Loucy (cell line): ENCODE results near the gene FAP.

Source experiments
- H2AFZ ChIP-seq: fragments of 200-600 bp; sonication (generic); 2 replicates; pipeline ENCODE4 v1.6.0; 2016; ENCODE audit warnings: antibody characterized with exemption, mild to moderate bottlenecking, low read length, moderate library complexity
- H3F3A ChIP-seq: fragments of 200-600 bp; 2 replicates; pipeline ENCODE4 v1.6.0; 2016; ENCODE audit warnings: antibody characterized with exemption, low read depth, mild to moderate bottlenecking
- H3K27me3 ChIP-seq: fragments of 200-600 bp; sonication (generic); 2 replicates; pipeline ENCODE4 v1.6.1; 2014; ENCODE audit warnings: low read length, mild to moderate bottlenecking; ENCODE audit not compliant: insufficient read depth, poor library complexity, severe bottlenecking
- H3K36me3 ChIP-seq: fragments of 200-600 bp; sonication (generic); 2 replicates; pipeline ENCODE4 v1.6.1; 2016; ENCODE audit warnings: low read length; ENCODE audit not compliant: insufficient read depth
- H3K4me1 ChIP-seq: fragments of 200-600 bp; sonication (generic); 2 replicates; pipeline ENCODE4 v1.5.1; 2014; ENCODE audit warnings: low read length, mild to moderate bottlenecking; ENCODE audit not compliant: insufficient read depth, poor library complexity, severe bottlenecking
- H3K4me2 ChIP-seq: fragments of 200-600 bp; sonication (generic); 2 replicates; pipeline ENCODE4 v1.6.0; 2014; ENCODE audit warnings: antibody characterized with exemption, low read length, low read depth, mild to moderate bottlenecking; ENCODE audit not compliant: poor library complexity, severe bottlenecking
- H3K4me3 ChIP-seq: fragments of 200-600 bp; sonication (generic); 2 replicates; pipeline ENCODE4 v1.5.1; 2014; ENCODE audit warnings: low read length, mild to moderate bottlenecking, mixed read lengths; ENCODE audit not compliant: poor library complexity, severe bottlenecking
- H3K79me2 ChIP-seq: fragments of 200-600 bp; sonication (generic); 2 replicates; pipeline ENCODE4 v1.6.1; 2014; ENCODE audit warnings: low read length; ENCODE audit not compliant: insufficient read depth
- H3K9ac ChIP-seq: fragments of 200-600 bp; sonication (generic); 2 replicates; pipeline ENCODE4 v1.6.0; 2014; ENCODE audit warnings: mild to moderate bottlenecking, low read depth, low read length, moderate library complexity; ENCODE audit not compliant: poor library complexity, severe bottlenecking
- H3K9me2 ChIP-seq: fragments of 200-600 bp; sonication (generic); replicated peaks from 2 replicates; pipeline ENCODE4 v1.6.1; 2016; ENCODE audit warnings: low read depth, low read length, mixed read lengths
- H3K9me3 ChIP-seq: fragments of 200-600 bp; sonication (generic); 2 replicates; pipeline ENCODE4 v1.6.1; 2014; ENCODE audit warnings: mild to moderate bottlenecking, antibody characterized with exemption, low read length, low read depth; ENCODE audit not compliant: insufficient read depth
- H4K20me1 ChIP-seq: fragments of 200-600 bp; sonication (generic); 2 replicates; pipeline ENCODE4 v1.6.0; 2014; ENCODE audit warnings: antibody characterized with exemption, low read length, mild to moderate bottlenecking; ENCODE audit not compliant: insufficient read depth, poor library complexity, severe bottlenecking
- EZH2phosphoT487 ChIP-seq: fragments of 200-600 bp; IDR thresholded peaks from 2 replicates; pipeline ENCODE4 v1.6.1; 2018; ENCODE audit warnings: antibody characterized with exemption, mild to moderate bottlenecking, moderate library complexity, borderline replicate concordance
- TF ChIP-seq, protein P1 (sequence below): fragments of 200-600 bp; sonication (generic); conservative IDR thresholded peaks from 2 replicates; pipeline ENCODE4 v1.5.1; 2014; ENCODE audit warnings: mild to moderate bottlenecking, antibody characterized with exemption, low read length

The FAP gene

DNA sequence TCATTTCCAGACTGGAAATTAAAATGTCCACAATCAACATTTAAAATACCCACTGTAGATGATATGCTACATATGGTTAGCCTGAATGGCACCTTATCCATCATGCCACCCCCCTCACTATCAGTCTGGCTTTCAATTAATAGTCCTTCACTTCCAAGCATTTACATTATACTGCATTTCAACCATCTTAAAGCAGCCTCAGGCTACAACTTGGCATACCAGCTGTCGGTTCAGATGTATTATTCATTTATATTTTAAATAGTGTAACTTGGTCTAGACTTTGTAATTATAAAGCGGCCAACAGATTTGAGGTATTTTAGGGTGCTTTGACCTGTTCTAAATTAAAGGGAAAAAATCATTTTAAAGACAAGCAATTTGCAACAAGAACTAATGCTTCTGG, 93.8 kb downstream of the FAP start:
- no peaks in the 10 kb centered on the region for H3K4me1 ChIP-seq
- no peaks in the 10 kb centered on the region for H3K27me3 ChIP-seq
- H3K9me3 ChIP-seq: no peaks in the 10 kb centered on the region
- H3K36me3 ChIP-seq: no peaks in the 10 kb centered on the region
- no peaks in the 10 kb centered on the region for H3K79me2 ChIP-seq
- no peak overlapping the region for H3K4me2 ChIP-seq
- no peaks in the 10 kb centered on the region for H3K9me2 ChIP-seq
- H3K4me3 ChIP-seq: no peak overlapping the region
- TF ChIP-seq, protein P1, sequence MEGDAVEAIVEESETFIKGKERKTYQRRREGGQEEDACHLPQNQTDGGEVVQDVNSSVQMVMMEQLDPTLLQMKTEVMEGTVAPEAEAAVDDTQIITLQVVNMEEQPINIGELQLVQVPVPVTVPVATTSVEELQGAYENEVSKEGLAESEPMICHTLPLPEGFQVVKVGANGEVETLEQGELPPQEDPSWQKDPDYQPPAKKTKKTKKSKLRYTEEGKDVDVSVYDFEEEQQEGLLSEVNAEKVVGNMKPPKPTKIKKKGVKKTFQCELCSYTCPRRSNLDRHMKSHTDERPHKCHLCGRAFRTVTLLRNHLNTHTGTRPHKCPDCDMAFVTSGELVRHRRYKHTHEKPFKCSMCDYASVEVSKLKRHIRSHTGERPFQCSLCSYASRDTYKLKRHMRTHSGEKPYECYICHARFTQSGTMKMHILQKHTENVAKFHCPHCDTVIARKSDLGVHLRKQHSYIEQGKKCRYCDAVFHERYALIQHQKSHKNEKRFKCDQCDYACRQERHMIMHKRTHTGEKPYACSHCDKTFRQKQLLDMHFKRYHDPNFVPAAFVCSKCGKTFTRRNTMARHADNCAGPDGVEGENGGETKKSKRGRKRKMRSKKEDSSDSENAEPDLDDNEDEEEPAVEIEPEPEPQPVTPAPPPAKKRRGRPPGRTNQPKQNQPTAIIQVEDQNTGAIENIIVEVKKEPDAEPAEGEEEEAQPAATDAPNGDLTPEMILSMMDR: no peak
- TF ChIP-seq EZH2phosphoT487: no peak
- H3F3A ChIP-seq: no peaks in the 10 kb centered on the region
- H4K20me1 ChIP-seq: no peaks in the 10 kb centered on the region
- H2AFZ ChIP-seq: no peak overlapping the region
- H3K9ac ChIP-seq: no peak overlapping the region

GRCh38 chr2:162148956-162149355, 94.3 kb downstream of the FAP start:
- H3K4me2 ChIP-seq: no peak overlapping the region
- H3K27me3 ChIP-seq: no peaks in the 10 kb centered on the region
- TF ChIP-seq, protein P1: no peak
- TF ChIP-seq EZH2phosphoT487: no peak
- no peak overlapping the region for H3K9ac ChIP-seq
- no peaks in the 10 kb centered on the region for H3K9me2 ChIP-seq
- no peaks in the 10 kb centered on the region for H3F3A ChIP-seq
- no peaks in the 10 kb centered on the region for H3K79me2 ChIP-seq
- H4K20me1 ChIP-seq: no peaks in the 10 kb centered on the region
- H3K36me3 ChIP-seq: no peaks in the 10 kb centered on the region
- no peak overlapping the region for H3K4me3 ChIP-seq
- H3K4me1 ChIP-seq: no peaks in the 10 kb centered on the region
- H2AFZ ChIP-seq: no peak overlapping the region
- no peaks in the 10 kb centered on the region for H3K9me3 ChIP-seq

GRCh38 chr2:162143969-162144368, 99.3 kb downstream of the FAP start:
- H2AFZ ChIP-seq: no peak overlapping the region
- H3K4me2 ChIP-seq: no peak overlapping the region
- no peaks in the 10 kb centered on the region for H4K20me1 ChIP-seq
- no peaks in the 10 kb centered on the region for H3F3A ChIP-seq
- H3K9me3 ChIP-seq: no peaks in the 10 kb centered on the region
- H3K79me2 ChIP-seq: no peaks in the 10 kb centered on the region
- H3K4me1 ChIP-seq: no peaks in the 10 kb centered on the region
- H3K4me3 ChIP-seq: no peak overlapping the region
- H3K9ac ChIP-seq: no peak overlapping the region
- no peaks in the 10 kb centered on the region for H3K36me3 ChIP-seq
- no peaks in the 10 kb centered on the region for H3K27me3 ChIP-seq
- H3K9me2 ChIP-seq: no peaks in the 10 kb centered on the region
- no peak for TF ChIP-seq EZH2phosphoT487
- TF ChIP-seq, protein P1: peak; percentile 51
